Measurements from ENCODE around the gene ZBTB34.

Gene ZBTB34

DNA sequence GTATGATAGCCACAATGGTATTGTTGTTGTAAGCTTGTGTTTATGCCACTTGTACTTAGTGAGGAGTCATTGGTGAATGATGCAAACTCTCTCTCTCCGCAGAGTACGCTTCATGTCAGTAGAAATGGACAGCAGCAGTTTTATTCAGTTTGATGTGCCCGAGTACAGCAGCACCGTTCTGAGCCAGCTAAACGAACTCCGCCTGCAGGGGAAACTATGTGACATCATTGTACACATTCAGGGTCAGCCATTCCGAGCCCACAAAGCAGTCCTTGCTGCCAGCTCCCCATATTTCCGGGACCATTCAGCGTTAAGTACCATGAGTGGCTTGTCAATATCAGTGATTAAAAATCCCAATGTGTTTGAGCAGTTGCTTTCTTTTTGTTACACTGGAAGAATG is 18.8 kb downstream of the ZBTB34 start:
- TF ChIP-seq GATA3 (IDR thresholded peaks at IDR 0.05; ENCODE audit: low read depth, low read length) (no peak), GATA2 (IDR thresholded peaks at IDR 0.05; ENCODE audit: low read depth, low read length) (no peak)

DNA sequence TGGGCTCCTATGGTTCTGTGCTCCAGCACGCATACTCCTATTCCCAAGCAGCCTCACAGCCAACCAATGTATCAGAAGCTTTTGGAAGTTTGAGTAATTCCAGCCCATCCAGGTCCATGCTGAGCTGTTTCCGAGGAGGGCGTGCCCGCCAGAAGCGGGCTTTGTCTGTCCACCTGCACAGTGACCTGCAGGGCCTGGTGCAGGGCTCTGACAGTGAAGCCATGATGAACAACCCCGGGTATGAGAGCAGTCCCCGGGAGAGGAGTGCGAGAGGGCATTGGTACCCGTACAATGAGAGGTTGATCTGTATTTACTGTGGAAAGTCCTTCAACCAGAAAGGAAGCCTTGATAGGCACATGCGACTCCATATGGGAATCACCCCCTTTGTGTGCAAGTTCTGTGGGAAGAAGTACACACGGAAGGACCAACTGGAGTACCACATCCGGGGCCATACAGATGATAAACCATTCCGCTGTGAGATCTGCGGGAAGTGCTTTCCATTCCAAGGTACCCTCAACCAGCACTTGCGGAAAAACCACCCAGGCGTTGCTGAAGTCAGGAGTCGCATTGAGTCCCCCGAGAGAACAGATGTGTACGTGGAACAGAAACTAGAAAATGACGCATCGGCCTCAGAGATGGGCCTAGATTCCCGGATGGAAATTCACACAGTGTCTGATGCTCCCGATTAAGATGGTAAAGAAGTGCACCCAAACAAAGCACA is 19.9 kb downstream of the ZBTB34 start:
- TF ChIP-seq GATA3 (IDR thresholded peaks at IDR 0.05; ENCODE audit: low read depth, low read length) (no peak), GATA2 (IDR thresholded peaks at IDR 0.05; ENCODE audit: low read depth, low read length) (no peak)

GRCh38 chr9:126880947-126881332 is 20.5 kb downstream of the ZBTB34 start:
- TF ChIP-seq GATA2 (IDR thresholded peaks at IDR 0.05; ENCODE audit: low read depth, low read length) (no peak), GATA3 (IDR thresholded peaks at IDR 0.05; ENCODE audit: low read depth, low read length) (no peak)

DNA sequence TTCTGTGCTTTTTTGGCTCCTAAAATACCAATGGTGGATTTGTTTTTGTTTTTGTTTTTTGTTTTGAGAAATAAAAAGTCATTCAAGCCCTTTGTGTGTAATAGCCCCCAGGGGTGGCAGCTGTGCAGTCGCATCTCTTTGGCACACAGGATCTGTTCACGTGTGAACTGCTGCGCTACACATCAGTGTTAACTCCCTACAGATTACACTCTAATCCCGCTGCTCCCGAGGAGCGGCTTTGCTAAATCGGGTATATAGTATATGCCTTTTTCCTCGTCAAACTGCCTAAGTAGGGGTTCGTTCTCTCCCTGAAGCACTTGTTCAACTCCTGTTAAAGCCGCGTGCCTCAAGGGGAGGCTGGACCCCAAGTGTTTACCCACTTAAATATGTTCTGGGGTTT is 22.3 kb downstream of the ZBTB34 start:
- TF ChIP-seq GATA2 (IDR thresholded peaks at IDR 0.05; ENCODE audit: low read depth, low read length), result no peak
- no peak for TF ChIP-seq GATA3 (IDR thresholded peaks at IDR 0.05; ENCODE audit: low read depth, low read length)

- TF ChIP-seq GATA3 (IDR thresholded peaks at IDR 0.05; ENCODE audit: low read depth, low read length), result no peak
Measured at GRCh38 chr9:126883636-126884035, 23.2 kb downstream of the ZBTB34 start.

GRCh38 chr9:126885131-126885641 is 24.7 kb downstream of the ZBTB34 start:
- TF ChIP-seq GATA2 (IDR thresholded peaks at IDR 0.05; ENCODE audit: low read depth, low read length) (no peak), GATA3 (IDR thresholded peaks at IDR 0.05; ENCODE audit: low read depth, low read length) (no peak)

- no peak for TF ChIP-seq GATA3 (IDR thresholded peaks at IDR 0.05; ENCODE audit: low read depth, low read length)
- no peak for TF ChIP-seq GATA2 (IDR thresholded peaks at IDR 0.05; ENCODE audit: low read depth, low read length)
Measured at GRCh38 chr9:126886034-126886822, 25.8 kb downstream of the ZBTB34 start.

DNA sequence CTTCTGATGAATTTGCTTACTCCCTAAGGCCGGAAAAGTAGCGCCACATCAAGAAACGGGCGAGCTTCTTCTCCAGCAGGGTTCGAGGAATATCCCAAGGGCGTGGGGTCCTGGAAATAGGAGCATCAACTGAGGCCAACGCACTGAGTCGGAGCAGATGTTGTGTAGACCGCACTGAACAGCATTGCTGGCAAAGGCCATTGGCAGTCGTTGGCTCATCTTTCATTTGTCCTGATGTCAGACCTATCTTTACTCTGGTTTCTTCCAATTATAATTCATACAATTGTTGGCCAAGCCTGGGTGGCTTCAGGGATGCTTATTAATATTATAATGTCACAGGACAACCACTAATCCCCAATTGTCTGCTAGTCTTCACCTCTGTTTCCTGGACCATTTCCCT is 26.5 kb downstream of the ZBTB34 start:
- TF ChIP-seq GATA2 (IDR thresholded peaks at IDR 0.05; ENCODE audit: low read depth, low read length) (no peak), GATA3 (IDR thresholded peaks at IDR 0.05; ENCODE audit: low read depth, low read length) (no peak)

GRCh38 chr9:126891676-126892075 is 31.2 kb downstream of the ZBTB34 start:
- TF ChIP-seq GATA2 (IDR thresholded peaks at IDR 0.05; ENCODE audit: low read depth, low read length), result no peak

DNA sequence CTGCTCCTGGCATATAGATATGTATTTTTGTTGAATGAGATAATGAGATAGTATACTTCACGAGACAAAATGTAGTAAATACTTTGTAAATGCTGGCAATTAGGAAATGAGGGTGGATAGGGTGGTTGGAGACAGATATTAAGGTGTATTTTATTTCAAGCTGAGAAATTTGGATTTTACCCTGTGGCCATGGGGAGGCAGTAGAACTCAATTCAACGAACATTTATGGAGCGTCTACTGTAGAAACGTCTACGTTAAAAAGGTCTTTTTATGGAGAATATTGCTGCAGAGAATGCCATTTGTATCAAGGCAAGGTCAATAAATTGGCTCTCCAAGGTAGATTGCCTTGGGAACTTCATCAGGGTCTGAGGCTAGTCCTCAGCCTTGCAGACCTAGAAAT is 32.6 kb downstream of the ZBTB34 start:
- TF ChIP-seq GATA3 (IDR thresholded peaks at IDR 0.05; ENCODE audit: low read depth, low read length) (no peak), GATA2 (IDR thresholded peaks at IDR 0.05; ENCODE audit: low read depth, low read length) (no peak)

DNA sequence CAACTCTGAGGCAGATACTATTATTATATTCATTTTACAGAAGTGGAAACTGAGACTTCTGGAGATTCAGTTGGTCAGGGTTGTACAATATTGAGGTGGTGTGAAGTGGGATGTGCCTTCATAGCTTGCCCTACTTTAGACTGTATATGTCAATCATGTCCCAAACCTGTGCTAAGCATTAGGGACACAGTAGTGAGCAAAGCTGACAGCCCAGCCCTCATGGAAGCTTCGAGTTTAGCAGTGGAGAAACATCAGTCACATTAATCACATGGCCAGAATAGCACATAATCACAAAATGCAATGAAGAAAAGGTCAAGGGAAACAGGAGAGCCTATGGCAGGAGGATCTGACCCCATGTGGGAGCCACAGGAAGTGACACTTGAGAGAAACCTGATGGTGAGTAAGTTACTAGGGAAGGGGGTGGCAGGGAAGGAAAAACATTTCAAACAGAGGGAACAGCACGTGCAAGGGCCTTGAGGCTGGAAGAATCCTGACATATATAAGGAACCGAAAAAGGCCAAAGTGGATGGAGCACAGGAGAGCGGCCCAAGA is 33.7 kb downstream of the ZBTB34 start:
- TF ChIP-seq GATA2 (IDR thresholded peaks at IDR 0.05; ENCODE audit: low read depth, low read length) (no peak), GATA3 (IDR thresholded peaks at IDR 0.05; ENCODE audit: low read depth, low read length) (no peak)

DNA sequence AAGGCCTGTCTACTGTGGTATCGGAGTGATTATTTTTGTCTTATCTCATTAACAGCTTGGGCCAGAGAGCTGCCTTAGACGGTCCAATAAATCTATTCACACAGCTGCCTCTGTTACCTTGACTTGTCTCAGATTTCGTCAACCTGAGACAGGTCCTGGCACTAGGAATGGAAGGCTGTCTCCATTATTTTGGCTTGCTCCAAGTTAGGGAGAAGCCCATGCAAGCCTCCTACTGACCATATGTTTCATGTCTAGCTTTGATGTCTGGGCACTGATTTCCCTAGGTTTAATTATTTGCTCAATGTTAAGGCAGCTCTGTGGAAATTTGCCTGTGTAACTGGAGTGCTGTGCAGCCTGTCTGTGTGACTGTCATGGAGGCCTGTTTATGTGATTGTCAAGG is 41.8 kb downstream of the ZBTB34 start:
- no peak for TF ChIP-seq GATA3 (IDR thresholded peaks at IDR 0.05; ENCODE audit: low read depth, low read length)
- no peak for TF ChIP-seq GATA2 (IDR thresholded peaks at IDR 0.05; ENCODE audit: low read depth, low read length)

GRCh38 chr9:126904586-126904985 is 44.1 kb downstream of the ZBTB34 start:
- TF ChIP-seq GATA3 (IDR thresholded peaks at IDR 0.05; ENCODE audit: low read depth, low read length), result no peak
- no peak for TF ChIP-seq GATA2 (IDR thresholded peaks at IDR 0.05; ENCODE audit: low read depth, low read length)

DNA sequence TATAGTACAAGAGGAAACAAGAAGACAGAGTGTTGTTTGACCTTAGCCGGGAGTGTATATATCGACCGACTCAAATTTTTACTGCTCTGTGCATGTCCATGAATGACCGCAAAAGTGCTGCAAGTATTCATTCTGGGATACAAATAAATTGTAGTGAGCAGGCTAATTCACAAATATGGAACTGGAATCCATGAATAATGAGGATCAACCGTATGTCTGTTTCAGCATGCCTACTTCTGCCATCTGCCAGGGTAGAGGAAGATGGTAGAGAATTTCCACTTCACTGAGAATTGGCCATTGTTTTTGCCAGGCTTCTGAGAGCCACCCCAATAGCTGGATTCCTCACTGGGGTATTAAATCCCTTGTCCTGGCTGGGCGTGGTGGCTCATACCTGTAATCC is 45.7 kb downstream of the ZBTB34 start:
- no peak for TF ChIP-seq GATA2 (IDR thresholded peaks at IDR 0.05; ENCODE audit: low read depth, low read length)
- no peak for TF ChIP-seq GATA3 (IDR thresholded peaks at IDR 0.05; ENCODE audit: low read depth, low read length)

DNA sequence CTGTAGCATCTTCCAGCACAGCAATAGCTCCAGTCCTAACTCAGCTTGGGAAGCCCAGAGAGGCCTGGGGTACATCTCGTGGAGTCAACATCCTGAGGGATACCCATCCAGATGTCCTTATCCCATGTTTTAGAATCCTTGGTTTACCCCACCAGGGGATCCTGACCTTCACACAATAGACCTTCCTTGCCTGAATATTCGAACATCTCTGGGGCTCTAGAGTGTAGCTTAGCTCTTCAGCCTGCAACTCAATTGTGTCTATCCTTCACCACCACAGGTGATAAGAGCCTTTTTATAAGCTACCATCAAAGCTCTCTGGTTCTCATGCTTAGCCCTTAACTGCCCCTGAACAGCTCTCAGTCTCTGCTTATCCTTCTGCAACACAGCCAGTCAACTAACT is 46.6 kb downstream of the ZBTB34 start:
- no peak for TF ChIP-seq GATA3 (IDR thresholded peaks at IDR 0.05; ENCODE audit: low read depth, low read length)
- TF ChIP-seq GATA2 (IDR thresholded peaks at IDR 0.05; ENCODE audit: low read depth, low read length), result no peak

Measured in SH-SY5Y (cell line).